C4-2B (cell line): ENCODE results near the gene RAB8A.

Source experiments
- ZFX ChIP-seq: fragments of 450-650 bp; IDR thresholded peaks from 2 replicates; pipeline ENCODE4 v1.6.1; 2017
- TF ChIP-seq, protein P1 (sequence below): fragments of 450-650 bp; conservative IDR thresholded peaks from 2 replicates; pipeline ENCODE4 v1.5.1; 2017; ENCODE audit warnings: mild to moderate bottlenecking

DNA sequence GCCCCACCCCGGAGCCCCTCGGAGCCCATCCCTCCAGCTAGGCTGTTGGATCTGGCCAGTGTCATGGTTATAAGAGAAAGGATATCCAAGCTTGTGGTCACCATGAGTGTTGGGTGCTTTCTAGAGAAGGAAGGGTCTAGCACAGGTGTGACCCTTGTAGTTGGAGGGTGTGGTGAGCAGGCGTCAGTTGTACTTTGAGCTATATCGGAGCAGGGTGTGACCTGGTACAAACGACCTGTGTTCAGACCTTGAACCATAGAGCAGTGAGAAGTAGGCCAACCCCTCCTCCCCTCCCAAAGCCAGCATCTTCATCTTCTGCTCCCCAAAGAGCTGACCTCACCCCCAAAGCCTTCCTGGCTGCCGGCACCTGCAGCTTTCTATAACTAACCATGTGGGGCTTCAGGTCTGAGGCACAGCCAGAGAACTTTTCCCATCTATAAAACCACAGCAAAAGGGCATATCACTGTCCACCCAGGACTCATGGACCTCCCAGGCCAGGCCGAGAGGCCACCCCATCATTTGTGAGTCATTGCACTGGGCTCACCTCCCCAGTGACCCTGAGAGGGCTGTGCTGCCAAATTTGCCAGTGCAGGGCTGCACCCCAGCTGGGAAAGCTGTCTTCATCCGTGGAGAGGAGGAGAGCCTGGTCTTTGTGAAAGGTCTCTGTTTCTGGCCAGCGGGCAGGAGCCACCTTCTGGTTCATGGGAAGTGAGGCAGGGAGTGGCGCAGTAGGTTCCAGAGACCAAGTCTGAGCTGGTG lies 14.2 kb downstream of the RAB8A start:
- TF ChIP-seq, protein P1, sequence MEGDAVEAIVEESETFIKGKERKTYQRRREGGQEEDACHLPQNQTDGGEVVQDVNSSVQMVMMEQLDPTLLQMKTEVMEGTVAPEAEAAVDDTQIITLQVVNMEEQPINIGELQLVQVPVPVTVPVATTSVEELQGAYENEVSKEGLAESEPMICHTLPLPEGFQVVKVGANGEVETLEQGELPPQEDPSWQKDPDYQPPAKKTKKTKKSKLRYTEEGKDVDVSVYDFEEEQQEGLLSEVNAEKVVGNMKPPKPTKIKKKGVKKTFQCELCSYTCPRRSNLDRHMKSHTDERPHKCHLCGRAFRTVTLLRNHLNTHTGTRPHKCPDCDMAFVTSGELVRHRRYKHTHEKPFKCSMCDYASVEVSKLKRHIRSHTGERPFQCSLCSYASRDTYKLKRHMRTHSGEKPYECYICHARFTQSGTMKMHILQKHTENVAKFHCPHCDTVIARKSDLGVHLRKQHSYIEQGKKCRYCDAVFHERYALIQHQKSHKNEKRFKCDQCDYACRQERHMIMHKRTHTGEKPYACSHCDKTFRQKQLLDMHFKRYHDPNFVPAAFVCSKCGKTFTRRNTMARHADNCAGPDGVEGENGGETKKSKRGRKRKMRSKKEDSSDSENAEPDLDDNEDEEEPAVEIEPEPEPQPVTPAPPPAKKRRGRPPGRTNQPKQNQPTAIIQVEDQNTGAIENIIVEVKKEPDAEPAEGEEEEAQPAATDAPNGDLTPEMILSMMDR: no peak
- no peak for TF ChIP-seq ZFX
